MM.1S (cell line): ENCODE measurements around the gene DARS1.

Source experiments
- EZH2 ChIP-seq: fragments of 300-600 bp; sonication (generic); optimal IDR thresholded peaks from 2 replicates; pipeline ENCODE3; 2017; ENCODE audit warnings: low read depth, mild to moderate bottlenecking, antibody characterized with exemption, low read length, mixed read lengths
- EZH2phosphoT487 ChIP-seq: fragments of 300-600 bp; sonication (generic); IDR thresholded peaks from 2 replicates; pipeline ENCODE4 v1.6.1; 2018; ENCODE audit warnings: antibody characterized with exemption, low read length
- TF ChIP-seq, protein P1 (sequence below): fragments of 300-600 bp; sonication (generic); IDR thresholded peaks from 2 replicates; pipeline ENCODE4 v1.5.1; 2016; ENCODE audit warnings: antibody characterized with exemption, low read length, mixed read lengths

GRCh38 chr2:135962366-135963123 lies 22.9 kb downstream of the DARS1 start:
- TF ChIP-seq, protein P1, sequence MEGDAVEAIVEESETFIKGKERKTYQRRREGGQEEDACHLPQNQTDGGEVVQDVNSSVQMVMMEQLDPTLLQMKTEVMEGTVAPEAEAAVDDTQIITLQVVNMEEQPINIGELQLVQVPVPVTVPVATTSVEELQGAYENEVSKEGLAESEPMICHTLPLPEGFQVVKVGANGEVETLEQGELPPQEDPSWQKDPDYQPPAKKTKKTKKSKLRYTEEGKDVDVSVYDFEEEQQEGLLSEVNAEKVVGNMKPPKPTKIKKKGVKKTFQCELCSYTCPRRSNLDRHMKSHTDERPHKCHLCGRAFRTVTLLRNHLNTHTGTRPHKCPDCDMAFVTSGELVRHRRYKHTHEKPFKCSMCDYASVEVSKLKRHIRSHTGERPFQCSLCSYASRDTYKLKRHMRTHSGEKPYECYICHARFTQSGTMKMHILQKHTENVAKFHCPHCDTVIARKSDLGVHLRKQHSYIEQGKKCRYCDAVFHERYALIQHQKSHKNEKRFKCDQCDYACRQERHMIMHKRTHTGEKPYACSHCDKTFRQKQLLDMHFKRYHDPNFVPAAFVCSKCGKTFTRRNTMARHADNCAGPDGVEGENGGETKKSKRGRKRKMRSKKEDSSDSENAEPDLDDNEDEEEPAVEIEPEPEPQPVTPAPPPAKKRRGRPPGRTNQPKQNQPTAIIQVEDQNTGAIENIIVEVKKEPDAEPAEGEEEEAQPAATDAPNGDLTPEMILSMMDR: no peak
- TF ChIP-seq EZH2 (no peak), EZH2phosphoT487 (no peak)
